CD4-positive, alpha-beta T cell treated with Interleukin-2 at 100 ng/mL for 4 hours (primary cell): Measurements from ENCODE around the gene ANKH.

Experiments
- DNase-seq: peaks from one replicate; pipeline ENCODE4 v3.0.0-alpha.2; 2020; ENCODE audit warnings: low spot score

ANKH gene

DNA sequence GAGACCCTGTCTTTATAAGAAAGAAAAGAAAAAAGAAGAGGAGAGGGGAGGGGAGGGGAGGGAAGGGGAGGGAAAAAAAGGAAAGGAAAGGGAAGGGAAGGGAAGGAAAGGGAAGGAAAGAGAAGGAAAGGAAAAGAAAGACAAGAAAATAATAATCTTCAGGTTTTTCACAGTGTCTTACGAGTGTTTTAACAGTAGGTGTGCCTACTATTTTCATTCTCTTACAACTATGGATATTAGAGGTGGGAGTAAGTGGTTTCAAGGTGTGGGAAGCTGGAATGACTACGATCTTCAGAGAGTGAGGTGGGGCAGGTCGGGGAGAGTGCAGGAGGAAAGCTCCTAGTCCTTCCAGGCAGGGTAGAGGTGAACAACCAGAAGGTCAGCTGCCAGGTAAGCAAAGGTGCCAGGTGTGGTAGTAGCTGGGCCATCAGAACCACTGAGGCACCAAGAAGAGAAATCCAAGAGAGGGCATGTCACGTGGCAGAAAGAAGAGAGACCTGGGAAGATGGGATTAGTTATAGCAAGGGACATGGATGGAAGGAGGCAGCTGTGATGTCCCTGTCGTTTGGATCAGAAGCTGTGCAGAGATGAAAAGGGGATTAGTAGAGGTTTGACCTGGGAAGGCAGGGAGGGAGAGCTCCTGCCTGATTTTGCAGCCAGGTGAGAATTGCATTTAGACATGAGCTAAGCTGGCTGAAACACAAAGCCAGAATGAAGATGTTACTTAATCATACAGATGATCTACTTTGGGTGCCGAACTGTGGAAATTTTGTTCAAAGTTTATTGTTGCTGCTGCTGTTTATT lies 111.6 kb downstream of the ANKH start:
- DNase-seq, result no peak

DNA sequence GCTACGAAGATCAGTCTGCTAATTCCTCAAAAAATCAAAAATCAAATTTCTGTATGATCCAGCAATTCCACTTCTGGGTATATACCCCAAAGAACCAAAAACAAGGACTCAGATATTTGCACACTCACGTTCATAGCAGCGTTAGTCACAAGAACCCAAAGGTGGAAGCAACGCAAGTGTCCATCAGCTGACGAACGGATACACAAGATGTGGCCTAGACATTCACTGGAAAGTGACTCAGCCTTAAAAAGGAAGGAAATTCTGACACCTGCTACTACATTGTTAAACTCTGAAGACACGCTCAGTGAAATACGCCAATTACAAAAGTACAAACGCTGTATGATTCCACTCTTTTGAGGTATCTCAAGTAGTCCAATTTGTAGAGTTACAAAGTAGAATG lies 113.7 kb downstream of the ANKH start:
- no peak for DNase-seq

DNA sequence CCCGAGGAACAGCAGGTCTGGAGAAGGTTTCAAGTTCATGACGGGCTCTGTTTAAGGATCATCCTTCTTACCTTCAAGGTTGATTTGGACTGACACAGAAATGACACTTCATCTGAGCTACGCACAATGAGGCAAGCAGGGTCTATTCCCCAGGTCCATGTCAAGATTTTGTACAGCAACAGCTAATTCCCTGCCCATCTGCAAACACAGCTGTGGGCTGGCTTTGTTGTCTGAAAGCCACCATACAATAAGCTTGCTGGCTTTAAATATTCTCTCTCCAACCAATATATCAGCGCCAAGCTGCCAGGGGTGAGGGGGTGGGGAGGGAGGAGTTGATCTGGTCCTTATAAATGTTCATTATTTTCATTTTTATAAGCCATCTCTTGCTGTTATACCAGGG lies 115.1 kb downstream of the ANKH start:
- DNase-seq, result no peak

DNA sequence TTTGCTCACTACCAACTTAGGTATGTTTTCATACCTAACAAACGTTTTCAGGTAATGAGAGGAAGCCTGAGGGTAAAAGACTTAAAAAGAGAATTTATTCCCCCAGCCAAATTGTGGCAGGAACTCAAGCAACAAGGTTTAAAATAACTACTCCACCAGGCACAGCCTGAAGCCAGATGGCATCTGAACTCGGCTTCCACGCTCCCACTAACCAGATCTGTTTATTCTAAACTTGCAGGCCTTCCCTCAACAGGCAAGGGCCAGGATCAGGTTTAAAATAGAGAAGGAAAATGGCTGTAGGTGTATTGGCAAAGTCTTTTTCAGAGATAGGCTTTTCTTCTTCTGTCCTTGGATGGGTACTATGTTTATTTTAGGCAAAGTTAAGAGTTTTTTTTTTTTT lies 117.6 kb downstream of the ANKH start:
- no peak for DNase-seq

DNA sequence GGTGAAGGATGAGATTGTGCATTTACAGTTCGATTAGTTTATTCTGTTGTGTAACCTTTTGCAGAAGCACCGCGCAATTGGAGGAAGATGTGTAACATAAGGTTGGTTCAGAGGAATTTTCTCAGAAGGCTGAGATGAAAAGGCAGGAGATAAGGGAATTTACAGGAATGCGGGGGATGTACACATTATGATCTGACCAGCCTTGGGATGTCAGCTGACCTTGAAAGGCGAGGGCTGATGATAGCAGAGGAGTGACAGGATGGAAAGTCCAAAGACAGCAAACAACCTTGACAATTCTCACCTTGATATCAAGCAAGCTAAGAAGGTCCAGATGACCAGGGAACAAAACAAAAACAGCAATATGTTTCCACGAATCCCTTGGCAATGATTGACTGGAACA lies 118.3 kb downstream of the ANKH start:
- DNase-seq, result no peak

DNA sequence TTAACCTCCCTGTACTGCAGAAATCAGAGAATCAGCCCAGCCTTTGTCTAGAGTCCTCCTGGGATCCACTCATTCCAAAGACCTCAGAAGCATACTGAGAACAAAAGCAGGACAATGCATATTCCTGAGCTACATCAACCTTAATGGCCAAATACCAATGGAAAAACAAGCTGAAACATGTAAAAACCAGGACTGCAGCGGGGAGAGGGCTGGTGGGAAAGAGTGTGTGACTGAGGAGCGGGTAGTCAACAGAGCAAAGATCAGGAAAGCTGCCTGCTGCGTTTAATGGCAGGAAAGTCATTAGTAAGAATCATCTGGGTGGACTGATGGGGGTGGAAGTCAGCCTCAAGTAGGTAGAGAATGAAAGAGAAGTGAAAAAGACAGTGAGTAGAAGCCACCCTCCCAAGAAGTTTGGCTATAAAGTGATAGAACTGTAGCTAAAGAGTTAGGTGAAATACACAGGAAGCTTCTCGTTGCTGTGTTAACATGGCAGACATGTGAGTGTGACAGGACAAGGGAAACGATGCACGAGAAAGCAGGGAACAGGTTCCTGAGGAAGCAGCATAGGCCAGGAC lies 119.0 kb downstream of the ANKH start:
- no peak for DNase-seq

DNA sequence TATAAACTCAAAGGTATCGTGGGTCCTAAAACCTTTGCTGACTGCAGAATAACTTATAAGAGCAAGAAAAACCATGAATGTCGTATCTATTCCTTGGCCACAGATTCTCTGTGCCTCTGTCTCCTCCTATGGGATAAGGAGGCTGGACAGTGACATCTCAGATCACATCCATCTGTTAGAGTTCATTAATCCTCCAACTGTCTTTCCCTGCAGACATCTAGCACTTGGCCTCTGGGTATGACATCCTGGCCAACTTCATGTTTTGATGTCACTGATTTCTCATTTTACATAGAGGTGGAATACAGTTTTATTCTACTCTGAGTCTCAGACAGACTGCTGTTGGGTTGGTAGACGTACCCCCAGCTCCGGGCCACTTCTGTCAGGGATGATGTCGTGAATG lies 120.9 kb downstream of the ANKH start:
- DNase-seq, result no peak

DNA sequence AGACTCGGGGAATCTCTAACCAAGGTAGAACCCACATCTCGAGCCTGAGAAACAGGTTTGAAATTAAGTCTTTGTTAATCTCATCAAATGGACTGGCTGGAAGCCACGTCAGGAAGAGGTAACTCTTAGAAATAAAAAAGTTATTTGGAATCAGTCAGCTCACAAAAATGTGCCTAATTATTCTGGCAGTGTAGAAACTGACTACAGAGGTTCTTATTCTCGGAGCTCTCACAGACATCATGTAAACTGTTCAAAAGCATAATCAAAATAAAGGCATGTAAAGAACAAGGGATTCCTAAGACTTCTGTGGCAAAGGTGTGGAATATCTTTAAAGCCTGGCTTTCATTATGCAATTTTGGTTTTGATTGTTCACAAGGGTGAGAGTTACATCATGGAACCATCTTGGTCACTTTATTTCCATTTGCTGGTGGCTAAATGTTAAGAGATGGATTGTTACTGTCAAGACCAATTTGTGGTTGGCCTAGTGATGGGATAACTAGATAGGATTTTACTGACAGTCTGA lies 121.9 kb downstream of the ANKH start:
- no peak for DNase-seq

DNA sequence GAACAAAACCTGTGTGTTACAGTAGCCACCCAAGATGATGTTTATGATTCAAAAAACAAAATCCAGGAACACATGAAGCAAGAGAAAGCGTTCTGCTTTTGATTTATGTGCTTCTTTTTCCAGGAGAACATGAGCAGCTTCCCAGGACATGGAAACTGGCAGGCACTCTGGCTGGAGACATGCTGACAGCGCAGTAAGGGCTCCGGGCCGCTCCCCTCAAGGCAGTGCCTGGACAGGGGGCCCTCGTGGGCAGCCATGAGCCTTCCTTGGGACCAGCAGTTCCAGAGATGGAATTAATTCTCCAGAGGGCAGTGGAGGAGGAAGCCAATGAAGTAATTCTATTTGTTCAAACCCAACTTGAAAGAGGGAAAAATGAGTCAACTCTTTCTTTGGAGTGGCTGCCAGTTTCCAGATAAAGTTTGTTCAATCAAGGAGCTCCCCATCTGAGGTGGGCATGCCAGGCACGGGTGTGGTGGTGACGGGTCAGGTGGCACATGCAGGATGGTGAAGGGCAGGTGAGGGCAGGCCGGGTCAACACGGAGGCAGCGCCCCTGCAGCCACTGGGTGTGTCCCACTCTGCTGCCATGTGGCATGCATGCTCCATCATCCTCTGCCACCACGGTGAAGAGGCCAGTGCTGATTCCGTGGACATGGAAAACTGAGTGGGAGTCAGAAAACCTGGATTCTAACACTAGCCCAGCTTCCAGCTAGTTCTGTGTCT lies 123.2 kb downstream of the ANKH start:
- DNase-seq, result no peak

DNA sequence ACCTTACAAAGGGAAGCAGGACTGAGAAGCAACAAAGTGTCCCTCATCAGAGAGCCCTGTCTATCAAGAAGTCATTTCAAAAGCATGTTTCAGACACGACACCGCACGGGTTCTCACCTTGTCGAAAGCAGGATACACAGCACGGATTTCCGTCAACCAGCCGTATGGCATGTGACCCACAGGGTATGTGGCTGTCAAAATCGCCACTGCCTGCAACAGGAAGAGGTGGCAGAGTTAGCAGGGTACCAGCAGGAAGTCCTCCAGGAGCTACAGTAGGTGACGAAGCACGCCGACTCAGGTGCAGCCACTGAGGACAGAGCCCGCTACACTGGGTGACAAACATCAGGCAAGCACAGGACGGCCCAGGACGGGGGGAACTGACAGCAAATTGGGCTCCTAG lies 125.8 kb downstream of the ANKH start:
- peak; percentile 13 for DNase-seq

DNA sequence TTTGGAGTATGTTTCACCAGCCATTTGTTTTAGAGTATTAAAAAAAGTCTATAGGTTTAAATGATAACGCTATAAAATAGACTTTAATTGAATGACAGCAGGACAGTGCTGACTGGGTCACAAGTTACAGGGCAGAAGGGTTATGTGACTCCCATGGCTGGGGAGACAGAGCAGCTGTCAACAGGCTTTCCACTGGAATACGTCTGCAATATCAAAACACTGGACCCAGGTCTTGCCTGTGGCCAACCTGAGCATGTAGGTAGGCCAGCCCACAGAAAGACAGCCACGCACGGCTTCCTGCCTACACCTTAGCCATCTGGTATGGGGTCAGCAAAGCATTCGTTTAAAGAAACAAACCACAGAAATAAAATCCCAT lies 126.4 kb downstream of the ANKH start:
- DNase-seq, result no peak

DNA sequence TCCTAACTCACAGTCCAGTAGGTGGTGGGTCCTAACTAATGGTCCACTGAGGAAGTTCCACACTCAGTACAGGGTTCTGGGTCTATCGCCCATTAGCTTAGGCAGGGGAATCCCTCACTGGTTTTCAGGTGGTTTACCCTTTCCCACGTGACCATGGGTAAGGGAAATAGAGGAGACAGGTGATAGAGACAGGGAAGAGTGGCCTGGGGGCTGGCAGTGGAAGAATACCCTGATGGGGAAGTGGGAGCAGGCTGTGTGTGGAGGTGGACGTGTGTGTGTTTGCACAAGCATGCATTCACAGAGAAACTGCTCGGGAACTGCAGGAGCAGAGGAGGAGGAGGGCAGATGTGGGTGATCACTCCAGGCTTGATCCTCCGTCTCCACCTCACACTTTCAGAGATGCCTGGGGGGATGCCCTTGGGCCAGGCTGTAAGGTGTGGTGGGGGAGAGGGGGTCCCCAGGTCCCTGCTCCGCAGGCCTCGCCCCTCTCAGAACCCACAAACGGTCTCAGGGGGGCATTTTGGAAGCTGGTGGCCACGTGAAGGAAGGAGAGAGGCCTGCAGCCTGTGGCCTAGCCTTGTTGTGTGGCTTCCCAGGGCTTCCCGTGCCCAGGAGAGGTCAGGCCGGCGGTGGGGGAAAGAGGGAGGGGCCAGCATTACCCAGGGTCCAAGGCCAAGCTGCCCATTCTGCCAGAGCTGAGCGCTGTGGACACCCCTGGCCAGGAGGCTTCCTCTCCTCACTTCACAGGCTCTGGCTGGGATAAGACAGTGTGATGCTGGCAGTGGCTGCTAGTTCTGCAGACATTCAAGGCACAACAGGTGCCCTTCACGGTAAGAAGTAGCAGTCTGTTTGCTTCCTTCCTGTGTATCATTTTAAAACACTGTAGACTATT lies 127.0 kb downstream of the ANKH start:
- DNase-seq, result no peak

DNA sequence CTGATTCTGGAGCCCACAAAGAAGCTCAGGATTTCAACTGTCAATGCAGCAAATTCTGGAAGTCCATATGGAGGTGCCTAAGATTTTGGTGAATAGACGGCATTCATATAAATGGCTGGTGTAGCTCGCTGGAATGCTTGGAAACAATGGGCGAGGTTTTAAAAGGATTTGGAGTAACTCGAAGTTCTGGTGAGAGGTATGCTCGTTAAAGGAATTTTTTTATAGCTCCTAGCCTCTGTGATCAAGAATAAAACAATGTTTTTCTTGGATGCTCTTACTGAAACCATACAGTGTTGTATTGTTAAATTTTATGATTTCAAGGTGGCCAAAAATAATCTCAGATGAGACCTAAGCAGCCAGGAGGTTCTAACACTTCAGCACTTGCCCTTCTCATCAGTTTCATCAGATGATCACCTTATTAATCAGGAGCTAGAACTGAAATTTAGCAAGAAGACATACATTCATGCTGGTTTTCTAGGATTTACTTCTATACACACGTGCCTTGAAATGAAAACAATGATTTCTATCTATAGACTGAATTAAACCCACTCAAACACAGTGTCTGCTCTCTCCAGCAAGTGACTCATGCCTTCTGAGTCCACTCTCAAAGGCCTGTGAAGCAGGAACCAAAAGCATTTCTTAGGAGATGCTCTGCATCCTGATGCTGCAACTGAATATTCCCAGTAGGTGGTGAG lies 127.8 kb downstream of the ANKH start:
- no peak for DNase-seq

DNA sequence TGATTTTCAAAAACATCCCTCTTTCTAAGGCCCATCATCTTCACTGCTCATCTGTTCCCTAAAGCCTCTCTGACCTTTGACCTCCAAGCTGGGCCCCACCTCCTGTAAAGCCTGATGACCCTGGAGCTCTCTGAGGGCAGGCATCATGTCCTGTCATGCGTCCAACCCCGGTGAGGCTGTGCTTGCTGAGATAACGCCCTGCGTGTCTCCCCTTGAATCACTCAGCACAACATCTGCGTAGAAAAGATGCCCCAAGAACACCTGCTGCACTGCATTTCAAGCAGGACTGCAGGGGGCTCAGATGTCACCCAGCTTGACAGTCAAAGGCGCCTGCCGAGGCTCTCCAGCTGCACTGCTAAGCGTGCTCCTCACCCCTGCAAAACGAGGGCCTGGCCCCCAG lies 129.1 kb downstream of the ANKH start:
- DNase-seq, result no peak

DNA sequence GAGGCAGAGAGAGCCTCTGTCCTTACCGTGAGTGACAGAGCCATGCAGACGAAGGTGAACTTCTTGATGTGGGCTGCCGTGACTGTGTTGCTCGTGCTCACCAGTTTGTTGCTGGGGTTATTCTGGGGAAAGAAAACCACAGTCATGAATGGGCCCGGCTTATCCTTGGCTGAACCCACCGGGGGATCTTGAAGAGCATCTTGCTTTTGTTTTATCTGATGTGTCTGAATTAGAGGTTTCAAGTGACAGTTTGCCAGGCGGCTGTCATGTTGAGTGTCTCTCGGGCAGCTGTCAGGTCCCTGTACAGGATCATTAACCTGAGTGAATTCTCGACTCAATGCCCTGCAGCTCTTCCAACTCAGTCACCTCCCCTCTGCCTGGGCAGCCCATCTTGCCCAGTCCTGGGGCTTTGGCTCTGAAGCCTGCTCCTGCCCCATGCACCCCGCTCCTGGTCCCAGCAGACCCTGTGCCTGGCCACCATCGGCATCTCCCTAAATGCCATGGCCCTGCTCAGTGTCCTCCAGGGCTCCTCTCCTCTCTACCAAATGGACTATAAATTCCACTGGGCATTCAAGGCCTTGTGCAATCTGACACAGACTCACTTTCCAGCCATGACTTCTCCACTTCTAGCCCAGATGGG lies 129.7 kb downstream of the ANKH start:
- DNase-seq, result no peak

DNA sequence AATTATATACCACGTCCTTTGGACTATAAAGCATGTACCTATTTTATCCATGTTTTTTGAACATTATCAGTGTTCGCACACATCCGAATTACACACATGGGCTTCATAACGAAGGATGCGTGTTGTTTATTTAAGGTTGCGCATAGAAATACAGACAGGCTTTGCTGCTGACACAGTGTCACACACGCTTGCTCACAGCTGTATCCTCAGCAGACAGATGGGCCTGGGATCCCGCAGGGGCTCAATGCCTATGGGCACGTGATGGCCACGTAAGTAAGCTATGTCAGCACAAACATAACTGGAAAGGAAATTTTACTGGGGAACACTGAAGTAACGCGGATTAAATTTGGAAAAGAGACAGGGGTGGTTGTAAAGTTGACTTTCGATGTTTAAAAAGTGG lies 130.4 kb downstream of the ANKH start:
- DNase-seq, result no peak

DNA sequence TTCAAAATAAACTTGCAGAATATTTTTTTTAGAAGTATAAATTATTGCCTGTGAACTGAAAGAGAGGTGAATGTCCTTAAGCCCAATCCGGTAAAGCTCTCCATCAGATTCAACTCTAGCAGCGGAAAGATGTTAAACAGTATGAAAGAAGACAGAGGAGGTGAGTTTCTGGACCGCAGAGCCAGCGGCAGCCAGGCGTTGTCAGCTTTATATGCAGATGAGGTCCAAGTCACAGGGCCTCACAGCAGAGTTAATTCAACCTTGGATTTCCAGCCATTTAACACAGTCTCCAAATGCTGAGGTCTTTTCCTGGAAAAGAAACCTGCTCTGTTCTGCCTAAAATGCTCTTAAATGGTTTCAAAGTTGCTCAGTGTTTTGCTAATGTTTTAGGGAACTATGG lies 131.6 kb downstream of the ANKH start:
- no peak for DNase-seq

DNA sequence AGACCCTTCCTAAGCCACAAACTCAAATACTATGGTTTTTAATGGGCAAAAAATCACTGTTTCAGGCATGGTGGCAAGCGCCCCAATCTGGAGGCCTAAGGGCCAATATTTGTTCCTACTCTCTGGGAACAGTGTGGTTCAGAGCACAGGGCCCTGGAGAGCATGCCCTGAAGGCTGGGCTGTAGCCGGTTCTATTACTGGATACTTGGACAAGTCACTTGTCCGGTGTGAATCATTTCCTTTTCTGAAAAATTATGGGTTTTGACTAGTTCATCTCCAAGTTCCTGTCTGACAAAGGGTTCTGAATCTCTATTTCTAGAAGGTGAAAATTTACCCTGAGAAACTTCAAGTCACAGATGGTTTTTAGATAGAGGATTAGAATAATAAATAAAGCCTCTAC lies 132.0 kb downstream of the ANKH start:
- no peak for DNase-seq

DNA sequence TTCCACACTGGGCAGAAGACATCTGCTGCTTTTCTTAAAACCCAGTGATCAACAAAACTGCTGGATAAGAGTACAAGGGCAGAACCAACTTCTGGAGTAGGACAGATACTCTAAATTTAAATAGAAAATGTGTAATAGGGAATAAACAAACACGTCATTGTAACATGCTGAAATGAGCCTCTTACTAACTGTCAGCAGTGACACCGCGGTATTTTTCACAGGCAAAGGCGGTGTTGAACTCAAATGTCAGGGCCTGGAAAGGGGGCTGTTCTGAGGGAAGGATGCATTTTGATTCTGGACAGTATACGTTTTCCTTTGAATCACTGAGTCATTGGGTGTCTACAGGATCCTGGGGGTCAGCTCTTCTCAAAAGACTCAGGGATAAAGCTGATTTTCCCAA lies 133.5 kb downstream of the ANKH start:
- DNase-seq, result no peak

DNA sequence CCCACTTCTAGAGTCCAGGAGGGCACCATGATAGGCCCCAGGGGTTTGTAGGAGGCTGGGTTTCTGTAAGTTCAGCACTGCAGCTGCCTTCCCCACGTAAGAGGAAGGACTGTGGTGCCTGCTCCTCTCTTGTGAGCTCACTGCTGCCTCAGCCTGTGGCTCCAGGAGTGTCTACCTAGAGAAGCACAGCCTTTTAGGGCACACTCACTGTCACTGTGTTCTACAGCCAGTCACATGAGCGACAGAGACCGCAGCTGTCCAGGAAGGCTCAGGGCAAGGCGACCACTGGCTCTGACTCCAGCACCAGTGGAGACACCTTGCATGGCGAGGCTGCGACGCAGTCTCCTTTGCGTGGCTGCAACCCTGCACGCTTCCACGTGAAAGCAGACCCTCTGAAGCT lies 134.3 kb downstream of the ANKH start:
- DNase-seq, result no peak

DNA sequence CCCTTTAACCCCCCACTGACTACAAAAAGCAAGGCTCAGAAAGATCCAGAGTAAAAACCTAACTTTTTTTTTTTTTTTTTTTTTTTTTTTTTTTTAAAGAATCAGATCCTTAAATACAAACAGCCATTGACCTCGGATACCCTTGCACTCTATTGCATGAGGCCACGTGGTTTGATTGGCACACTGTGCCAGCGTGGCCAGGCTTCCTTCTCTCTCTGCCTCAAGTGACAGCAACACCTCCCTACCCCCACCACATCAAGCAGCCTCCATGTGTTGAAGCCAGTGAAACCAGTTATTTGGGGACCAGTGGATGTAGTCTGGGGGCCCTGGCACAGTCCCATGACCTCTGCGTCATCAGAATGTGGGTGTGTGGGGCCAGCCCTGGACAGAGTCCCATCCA lies 135.6 kb downstream of the ANKH start:
- DNase-seq, result no peak
